Measurements from ENCODE around the gene NPY5R.

GRCh38 chr4:163330916-163331628 is 12.6 kb upstream of the NPY5R start:
- TF ChIP-seq POLR2A (IDR thresholded peaks at IDR 0.05) = no peak
- TF ChIP-seq, protein P1, sequence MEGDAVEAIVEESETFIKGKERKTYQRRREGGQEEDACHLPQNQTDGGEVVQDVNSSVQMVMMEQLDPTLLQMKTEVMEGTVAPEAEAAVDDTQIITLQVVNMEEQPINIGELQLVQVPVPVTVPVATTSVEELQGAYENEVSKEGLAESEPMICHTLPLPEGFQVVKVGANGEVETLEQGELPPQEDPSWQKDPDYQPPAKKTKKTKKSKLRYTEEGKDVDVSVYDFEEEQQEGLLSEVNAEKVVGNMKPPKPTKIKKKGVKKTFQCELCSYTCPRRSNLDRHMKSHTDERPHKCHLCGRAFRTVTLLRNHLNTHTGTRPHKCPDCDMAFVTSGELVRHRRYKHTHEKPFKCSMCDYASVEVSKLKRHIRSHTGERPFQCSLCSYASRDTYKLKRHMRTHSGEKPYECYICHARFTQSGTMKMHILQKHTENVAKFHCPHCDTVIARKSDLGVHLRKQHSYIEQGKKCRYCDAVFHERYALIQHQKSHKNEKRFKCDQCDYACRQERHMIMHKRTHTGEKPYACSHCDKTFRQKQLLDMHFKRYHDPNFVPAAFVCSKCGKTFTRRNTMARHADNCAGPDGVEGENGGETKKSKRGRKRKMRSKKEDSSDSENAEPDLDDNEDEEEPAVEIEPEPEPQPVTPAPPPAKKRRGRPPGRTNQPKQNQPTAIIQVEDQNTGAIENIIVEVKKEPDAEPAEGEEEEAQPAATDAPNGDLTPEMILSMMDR (IDR thresholded peaks at IDR 0.05) = no peak
